Ovary (tissue), 3 donors: Measurements from ENCODE around the gene ACOT8.

ENCODE experiments used
- EP300 ChIP-seq: sonication (generic); formaldehyde crosslinking; IDR thresholded peaks from one replicate; pipeline ENCODE4 v1.6.1; 2017; ENCODE audit warnings: antibody characterized with exemption
- POLR2A ChIP-seq: fragments of 450-650 bp; IDR thresholded peaks from one replicate; pipeline ENCODE4 v1.6.1; 2017; ENCODE audit warnings: antibody characterized with exemption, mild to moderate bottlenecking, moderate library complexity
- TF ChIP-seq, protein P1 (sequence below), 3 donors: fragments of 450-650 bp in 2 of 3; fragments of 200-600 bp in 1 of 3; IDR thresholded peaks; one replicate each; pipeline versions ENCODE4 v1.5.1 to v1.8.0; 2016 to 2022; ENCODE audit warnings: antibody characterized with exemption in 3 of 3, mild to moderate bottlenecking in 1 of 3
- donor health status: DM: no; HTN: no; CAD: no.

DNA sequence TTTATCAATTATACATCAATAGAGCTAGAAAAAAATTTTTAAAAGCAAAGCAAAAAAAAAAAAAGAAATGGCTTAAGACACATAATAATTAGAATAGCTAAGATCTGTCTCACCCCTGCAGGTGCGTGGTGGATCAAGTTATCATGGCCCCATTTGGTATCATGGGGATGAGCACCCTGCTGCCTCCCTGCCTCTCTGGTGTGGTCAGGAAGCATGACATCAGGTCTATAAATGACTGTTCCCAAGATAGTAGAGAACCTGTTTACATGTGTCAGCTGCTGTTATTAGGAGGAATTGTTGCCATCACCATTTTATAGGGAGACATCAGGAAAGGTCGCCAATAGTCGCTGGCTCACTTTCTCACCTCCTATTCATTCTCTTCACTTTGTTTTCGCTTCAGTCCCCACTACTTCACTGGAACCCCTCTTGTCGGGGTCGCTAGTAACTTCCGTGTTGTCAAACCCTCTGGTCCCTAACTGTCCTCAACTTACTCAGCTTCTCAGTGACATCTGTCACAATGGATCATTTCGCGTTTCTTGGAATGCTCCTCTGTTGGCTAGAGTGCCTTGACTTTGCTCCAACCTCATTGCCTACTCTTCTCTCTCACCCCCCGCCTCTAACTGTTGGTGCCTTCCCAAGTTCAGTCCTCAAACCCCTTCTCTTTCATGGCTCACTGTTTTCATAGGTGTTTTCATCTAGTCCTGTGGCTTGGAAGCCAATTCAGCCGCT is 60.7 kb downstream of the ACOT8 start:
- TF ChIP-seq, protein P1, sequence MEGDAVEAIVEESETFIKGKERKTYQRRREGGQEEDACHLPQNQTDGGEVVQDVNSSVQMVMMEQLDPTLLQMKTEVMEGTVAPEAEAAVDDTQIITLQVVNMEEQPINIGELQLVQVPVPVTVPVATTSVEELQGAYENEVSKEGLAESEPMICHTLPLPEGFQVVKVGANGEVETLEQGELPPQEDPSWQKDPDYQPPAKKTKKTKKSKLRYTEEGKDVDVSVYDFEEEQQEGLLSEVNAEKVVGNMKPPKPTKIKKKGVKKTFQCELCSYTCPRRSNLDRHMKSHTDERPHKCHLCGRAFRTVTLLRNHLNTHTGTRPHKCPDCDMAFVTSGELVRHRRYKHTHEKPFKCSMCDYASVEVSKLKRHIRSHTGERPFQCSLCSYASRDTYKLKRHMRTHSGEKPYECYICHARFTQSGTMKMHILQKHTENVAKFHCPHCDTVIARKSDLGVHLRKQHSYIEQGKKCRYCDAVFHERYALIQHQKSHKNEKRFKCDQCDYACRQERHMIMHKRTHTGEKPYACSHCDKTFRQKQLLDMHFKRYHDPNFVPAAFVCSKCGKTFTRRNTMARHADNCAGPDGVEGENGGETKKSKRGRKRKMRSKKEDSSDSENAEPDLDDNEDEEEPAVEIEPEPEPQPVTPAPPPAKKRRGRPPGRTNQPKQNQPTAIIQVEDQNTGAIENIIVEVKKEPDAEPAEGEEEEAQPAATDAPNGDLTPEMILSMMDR (IDR thresholded peaks at IDR 0.05) = no peak
- TF ChIP-seq POLR2A = no peak
- no peak for TF ChIP-seq EP300
